GM18907 (cell line): Measurements from ENCODE around the gene PTPDC1.
"Not testable (repeated sequence)": the region's sequence is repeated elsewhere in the genome, so short reads cannot be mapped to it uniquely, and the experiment has no call there.

ENCODE experiments used
- ATAC-seq: cut with Tn5 transposase; IDR thresholded peaks from one replicate; pipeline ENCODE4 v1.9.1; 2021; ENCODE audit warnings: mild to moderate bottlenecking, moderate library complexity; ENCODE audit not compliant: unreplicated experiment

The PTPDC1 gene

DNA sequence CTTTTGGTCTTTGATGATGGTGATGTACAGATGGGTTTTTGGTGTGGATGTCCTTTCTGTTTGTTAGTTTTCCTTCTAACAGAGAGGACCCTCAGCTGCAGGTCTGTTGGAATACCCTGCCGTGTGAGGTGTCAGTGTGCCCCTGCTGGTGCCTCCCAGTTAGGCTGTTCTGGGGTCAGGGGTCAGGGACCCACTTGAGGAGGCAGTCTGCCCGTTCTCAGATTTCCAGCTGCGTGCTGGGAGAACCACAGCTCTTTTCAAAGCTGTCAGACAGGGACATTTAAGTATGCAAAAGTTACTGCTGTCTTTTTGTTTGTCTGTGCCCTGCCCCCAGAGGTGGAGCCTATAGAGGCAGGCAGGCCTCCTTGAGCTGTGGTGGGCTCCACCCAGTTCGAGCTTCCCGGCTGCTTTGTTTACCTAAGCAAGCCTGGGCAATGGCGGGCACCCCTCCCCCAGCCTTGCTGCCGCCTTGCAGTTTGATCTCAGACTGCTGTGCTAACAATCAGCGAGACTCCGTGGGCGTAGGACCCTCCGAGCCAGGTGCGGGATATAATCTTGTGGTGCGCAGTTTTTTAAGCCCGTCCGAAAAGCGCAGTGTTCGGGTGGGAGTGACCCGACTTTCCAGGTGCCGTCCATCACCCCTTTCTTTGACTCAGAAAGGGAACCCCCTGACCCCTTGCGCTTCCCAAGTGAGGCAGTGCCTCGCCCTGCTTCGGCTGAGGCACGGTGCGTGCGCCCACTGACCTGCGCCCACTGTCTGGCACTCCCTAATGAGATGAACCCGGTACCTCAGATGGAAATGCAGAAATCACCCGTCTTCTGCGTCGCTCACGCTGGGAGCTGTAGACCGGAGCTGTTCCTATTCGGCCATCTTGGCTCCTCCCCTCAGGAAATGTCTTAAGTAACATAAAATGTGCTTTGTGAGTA lies 10.2 kb downstream of the PTPDC1 start:
- ATAC-seq: not testable (repeated sequence)

DNA sequence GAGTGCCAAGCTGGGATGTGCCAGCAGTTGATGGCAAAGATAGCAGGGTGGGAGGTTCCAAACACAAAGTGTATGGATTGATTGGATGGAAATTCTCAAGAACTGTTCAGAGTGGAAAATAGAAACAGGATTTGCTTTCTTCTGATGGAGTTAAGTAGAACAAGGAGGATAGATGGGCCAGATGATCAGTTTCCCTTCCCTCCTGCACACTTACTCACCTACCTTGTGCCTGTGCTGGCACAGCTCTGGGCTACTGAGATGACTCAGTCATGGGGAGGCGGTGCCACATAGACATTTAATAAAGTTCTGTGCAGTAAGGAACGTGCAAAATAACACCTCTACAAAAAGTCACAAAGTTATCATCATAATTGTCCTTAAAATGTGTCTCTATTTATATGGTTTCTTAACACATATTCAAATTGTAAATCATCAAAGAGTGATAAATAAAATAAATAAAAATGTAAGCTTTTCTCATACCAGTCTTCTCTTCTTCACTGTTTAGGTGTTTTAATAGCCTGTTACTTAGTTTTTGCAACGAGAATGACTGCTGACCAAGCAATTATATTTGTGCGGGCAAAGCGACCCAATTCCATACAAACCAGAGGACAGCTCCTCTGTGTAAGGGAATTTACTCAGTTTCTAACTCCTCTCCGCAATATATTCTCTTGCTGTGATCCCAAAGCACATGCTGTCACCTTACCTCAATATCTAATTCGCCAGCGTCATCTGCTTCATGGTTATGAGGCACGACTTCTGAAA lies 12.7 kb downstream of the PTPDC1 start:
- ATAC-seq: no peak

- no peak for ATAC-seq
These were observed 13.6 kb downstream of the PTPDC1 start for GRCh38 chr9:94097788-94098414.

GRCh38 chr9:94100152-94100879 lies 16.1 kb downstream of the PTPDC1 start:
- no peak for ATAC-seq

GRCh38 chr9:94101162-94101853 lies 17.0 kb downstream of the PTPDC1 start:
- no peak for ATAC-seq

DNA sequence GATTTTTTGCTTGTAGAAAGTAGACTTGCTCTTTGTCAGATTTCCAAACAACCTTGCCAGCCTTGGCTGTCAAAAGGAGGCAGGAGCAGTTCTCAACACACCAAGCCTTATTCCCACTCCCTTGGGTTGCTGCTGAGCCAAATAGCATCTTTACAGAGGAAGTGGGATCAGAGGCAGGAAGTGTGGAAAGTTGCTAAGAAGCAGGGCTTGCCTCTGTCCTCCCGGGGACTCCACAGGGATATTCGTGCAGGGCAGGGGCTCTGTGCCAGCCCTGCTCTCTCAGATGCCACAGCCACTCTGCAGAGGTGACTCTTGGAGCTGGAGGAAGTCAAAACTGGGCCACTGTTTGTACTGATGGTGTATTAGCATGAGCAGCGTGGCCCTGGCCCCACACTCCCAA lies 24.3 kb downstream of the PTPDC1 start:
- ATAC-seq: no peak

GRCh38 chr9:94110821-94111252 lies 26.6 kb downstream of the PTPDC1 start:
- ATAC-seq: no peak

DNA sequence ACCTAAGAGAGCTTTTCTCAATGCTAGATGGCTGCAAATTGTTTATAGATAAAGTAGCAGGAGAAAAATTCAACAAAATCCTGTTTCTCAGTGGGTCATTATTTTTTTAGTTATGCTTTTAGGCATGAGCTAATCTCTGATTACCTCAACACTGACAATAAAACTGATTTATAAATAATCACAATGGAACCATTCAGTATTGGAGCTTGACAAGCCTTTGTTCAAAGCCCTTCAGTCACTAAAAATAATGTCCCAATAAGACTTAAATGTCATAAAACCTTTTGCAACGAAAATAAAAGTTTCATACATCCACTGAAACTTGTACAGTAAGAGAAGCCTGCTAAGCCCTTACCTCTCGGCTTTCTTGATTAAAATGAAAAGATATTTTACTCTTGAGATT lies 27.2 kb downstream of the PTPDC1 start:
- no peak for ATAC-seq

DNA sequence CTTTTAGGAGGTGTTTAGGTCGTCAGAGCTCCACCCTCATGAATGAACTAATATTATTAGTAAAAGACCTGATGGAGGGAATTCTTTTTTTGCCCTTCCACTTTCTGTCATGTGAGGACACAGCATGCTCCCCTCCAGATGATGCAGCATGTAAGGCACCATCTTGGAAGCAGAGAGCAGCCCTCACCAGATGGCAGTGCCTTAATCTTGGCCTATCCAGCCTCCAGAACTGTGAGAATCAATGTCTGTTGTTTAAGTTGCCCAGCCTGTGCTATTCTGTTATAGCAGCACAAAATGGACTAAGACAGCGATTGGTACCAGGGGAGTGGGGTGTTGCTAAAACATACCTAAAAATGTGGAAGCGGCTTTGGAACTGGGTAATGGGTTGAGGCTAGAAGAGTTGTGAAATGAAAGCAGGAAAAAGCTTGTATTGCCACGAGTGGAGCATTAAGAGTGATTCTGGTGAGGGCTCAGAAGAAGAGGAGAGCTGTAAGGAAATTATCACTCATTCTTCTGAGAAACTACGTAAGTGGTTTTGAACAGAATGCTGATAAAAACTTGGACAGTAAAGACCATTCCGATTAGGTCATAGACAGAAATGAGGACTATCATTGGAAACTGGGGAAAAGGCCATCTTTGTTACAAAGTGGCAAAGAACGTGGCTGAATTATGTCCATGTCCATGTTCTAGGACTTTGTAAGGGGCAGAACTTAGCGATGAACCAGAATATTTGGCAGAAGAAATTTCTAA lies 28.6 kb downstream of the PTPDC1 start:
- ATAC-seq: no peak

DNA sequence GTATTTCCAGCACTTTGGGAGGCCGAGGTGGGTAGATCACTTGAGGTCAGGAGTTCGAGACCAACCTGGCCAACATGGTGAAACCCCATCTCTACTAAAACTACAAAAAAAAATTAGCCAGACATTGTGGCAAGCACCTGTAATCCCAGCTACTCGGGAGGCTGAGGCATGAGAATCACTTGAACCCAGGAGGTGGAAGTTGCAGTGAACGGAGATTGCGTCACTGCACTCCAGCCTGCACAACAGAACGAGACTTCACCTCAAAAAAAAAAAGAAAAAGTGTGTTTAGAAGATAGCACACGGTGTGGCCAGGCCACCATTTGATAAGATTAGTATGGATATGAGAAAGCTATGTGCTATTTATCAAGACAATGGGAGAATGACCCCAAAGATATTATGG lies 35.8 kb downstream of the PTPDC1 start:
- ATAC-seq: not testable (repeated sequence)

DNA sequence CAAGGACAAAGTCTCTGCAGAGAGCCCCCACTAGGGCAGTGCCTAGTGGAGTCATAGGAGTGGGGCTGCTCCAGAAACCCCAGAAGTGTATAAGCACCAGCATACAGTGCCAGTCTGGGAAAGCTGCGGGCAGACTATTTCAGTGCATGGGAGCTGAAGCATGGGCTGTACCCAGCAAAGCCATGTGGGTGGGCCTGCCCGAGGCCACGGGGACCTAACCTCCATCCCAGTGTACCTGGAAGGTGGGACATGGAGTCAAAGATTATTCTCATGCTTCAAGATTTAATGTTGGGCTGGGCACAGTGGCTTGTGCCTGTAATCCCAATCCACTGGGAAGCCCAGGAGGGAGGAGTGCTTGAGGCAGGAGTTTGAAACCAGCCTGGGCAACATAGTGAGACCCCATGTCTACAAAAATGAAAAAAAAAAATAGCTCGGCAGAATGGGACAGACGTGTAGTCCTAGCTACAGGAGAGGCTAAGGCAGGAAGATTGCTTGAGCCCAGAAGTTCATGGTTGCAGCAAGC lies 36.7 kb downstream of the PTPDC1 start:
- ATAC-seq: no peak

GRCh38 chr9:94126844-94127243 lies 42.6 kb downstream of the PTPDC1 start:
- ATAC-seq: no peak

DNA sequence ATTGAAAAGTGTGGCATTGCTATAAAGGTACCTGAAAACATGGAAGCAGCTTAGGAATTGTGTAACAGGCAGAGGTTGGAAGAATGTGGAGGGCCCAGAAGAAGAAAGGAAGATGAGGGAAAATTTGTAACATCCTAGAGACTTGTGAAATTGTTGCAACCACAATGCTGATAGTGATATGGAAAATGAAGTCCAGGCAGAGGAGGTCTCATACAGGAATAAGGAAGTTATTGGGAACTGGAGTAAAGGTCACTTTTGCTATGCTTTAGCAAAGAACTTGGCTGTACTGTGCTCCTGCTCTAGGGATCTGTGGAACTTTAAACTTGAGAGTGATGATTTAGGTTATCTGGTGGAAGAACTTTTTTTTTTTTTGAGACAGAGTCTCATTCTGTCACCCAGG lies 43.5 kb downstream of the PTPDC1 start:
- ATAC-seq: no peak

- ATAC-seq: no peak
These were observed 44.3 kb downstream of the PTPDC1 start for GRCh38 chr9:94128580-94128979.

DNA sequence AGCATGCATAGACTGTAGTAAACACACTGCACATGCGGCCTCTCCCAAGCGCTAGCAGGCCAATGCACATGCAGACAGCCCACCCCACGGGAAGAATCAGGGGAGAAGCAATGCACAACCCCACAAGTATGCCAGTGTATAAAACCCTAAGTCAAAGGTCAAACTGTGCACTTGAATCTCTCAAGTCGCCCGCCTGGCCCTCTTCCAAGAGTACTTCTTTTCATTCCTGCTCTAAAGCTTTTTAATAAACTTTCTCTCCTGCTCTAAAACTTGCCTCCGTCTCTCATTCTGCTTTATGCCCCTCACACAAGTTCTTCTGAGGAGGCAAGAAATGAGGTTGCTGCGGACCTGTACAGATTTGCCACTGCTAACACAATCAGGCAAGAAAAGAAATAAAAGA lies 50.4 kb downstream of the PTPDC1 start:
- ATAC-seq: no peak

DNA sequence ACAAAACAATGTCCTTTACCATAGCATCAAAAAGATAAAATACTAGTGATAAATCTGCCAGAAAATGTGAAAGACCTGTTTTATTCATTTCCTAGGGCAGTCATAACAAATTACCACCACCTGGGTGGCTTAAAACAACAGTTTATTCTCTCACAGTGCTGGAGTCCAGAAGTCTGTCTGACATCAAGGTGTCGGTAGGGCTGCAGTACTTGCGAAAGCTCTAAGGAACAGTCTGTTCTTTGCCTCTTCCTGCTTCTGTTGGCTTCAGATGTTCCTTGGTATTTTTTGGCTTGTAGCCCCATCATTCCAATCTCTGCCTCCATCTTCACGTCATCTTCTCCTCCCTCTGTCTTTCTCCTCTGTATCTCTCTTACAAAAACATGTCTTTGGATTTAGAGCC lies 51.0 kb downstream of the PTPDC1 start:
- ATAC-seq: no peak

DNA sequence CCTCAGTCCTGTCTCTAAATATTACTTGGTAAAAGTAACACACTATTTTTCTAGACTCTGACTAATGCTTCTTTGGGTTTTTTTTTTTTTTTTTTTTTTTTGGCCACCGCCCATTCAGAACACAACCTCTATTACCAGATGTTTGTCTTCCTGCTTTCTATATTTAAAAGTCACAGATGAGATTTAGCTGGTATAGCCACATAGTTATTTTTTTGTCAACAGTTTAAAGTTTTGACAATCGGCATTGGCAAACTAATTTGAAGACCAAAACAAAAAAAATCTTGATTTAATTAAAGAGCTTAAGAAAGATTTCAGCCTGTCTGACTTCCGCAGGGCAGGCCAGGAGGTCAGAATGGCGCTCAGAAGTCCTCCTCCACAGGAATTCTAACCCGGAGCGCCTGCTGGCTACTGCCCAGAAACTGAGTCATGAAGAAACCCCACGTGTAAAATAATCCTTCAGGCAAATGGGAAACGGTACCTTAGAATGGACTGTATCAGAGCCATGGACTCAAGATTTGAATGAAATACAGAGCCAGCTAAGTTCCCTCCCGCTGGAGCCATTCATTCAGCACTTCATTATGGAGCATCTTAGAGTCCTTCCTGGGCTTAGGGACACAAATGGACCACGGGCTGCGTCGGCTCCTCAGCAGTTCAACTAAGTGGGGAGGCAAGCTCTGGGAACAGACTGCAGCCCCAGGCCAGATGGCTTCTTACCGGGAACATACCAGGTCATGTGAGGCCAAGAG lies 55.6 kb downstream of the PTPDC1 start:
- ATAC-seq: no peak

DNA sequence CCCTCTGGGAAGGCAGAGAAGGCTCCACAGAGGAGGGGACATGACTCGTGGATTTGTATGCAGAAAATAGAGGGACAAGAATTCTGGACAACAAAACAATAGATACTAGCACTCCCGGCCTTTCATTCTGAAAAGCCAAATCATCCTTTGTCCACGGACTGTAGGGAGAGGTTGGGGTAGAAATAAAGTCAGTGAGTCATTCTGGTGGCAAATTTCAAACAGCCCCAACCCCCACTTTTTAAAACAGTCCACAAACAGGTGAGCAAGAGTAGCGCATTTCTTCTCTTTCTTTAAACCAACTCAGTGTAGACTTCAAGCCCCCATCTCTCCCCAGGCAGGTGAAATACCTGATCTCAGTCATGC lies 56.1 kb downstream of the PTPDC1 start:
- no peak for ATAC-seq
